Ascending aorta (tissue), 2 donors: ENCODE data around the gene WDR54. TPM values are rescaled to one million over a fixed set of nuclear protein-coding genes. Genes with fewer than 3 reads are reported as not detected.

ENCODE experiments used
- DNase-seq, 2 donors: peaks; one replicate each; pipeline ENCODE4 v3.0.0-alpha.2; 2019; ENCODE audit warnings: low spot score in 2 of 2
- H3K27ac ChIP-seq, 2 donors: fragments of 200-600 bp; sonication (generic); one replicate each; pipeline ENCODE4 v1.5.1; 2016 to 2017; ENCODE audit warnings: mild to moderate bottlenecking in 1 of 2
- H3K27me3 ChIP-seq: fragments of 200-600 bp; sonication (generic); one replicate; pipeline ENCODE4 v1.5.1; 2017
- H3K36me3 ChIP-seq, 2 donors: fragments of 200-600 bp; sonication (generic); one replicate each; pipeline ENCODE4 v1.5.1; 2016
- H3K4me1 ChIP-seq, 2 donors: fragments of 200-600 bp; sonication (generic); one replicate each; pipeline ENCODE4 v1.5.1; 2016 to 2017; ENCODE audit warnings: mild to moderate bottlenecking in 1 of 2
- H3K4me3 ChIP-seq, 2 donors: fragments of 200-600 bp; sonication (generic); one replicate each; pipeline ENCODE4 v1.5.1; 2016 to 2017; ENCODE audit warnings: mild to moderate bottlenecking in 1 of 2
- H3K9me3 ChIP-seq, 2 donors: fragments of 200-600 bp; sonication (generic); one replicate each; pipeline ENCODE4 v1.5.1; 2016
- intact Hi-C: fragments of 100-400 bp; cut with DNase I; formaldehyde crosslinking; loops from one replicate; pipeline ENCODE4 v1.15.1; 2023
- total RNA-seq: library from RNA; depleted of rRNA; stranded (reverse); fragments of >200 nt; gene quantifications from one replicate; pipeline ENCODE4 v1.1.0, GENCODE V29; 2016
- TF ChIP-seq, protein P1 (sequence below), 3 experiments: fragments of 200-600 bp in 2 of 3; fragments of 450-650 bp in 1 of 3; sonication (generic) in 2 of 3; IDR thresholded peaks; one replicate each; pipeline ENCODE4 v1.5.1; 2016 to 2019; ENCODE audit warnings: antibody characterized with exemption in 3 of 3, mild to moderate bottlenecking in 1 of 3, moderate library complexity in 1 of 3

Gene WDR54
- total RNA-seq, 1 donor from 2014 or later: 5.5 TPM

DNA sequence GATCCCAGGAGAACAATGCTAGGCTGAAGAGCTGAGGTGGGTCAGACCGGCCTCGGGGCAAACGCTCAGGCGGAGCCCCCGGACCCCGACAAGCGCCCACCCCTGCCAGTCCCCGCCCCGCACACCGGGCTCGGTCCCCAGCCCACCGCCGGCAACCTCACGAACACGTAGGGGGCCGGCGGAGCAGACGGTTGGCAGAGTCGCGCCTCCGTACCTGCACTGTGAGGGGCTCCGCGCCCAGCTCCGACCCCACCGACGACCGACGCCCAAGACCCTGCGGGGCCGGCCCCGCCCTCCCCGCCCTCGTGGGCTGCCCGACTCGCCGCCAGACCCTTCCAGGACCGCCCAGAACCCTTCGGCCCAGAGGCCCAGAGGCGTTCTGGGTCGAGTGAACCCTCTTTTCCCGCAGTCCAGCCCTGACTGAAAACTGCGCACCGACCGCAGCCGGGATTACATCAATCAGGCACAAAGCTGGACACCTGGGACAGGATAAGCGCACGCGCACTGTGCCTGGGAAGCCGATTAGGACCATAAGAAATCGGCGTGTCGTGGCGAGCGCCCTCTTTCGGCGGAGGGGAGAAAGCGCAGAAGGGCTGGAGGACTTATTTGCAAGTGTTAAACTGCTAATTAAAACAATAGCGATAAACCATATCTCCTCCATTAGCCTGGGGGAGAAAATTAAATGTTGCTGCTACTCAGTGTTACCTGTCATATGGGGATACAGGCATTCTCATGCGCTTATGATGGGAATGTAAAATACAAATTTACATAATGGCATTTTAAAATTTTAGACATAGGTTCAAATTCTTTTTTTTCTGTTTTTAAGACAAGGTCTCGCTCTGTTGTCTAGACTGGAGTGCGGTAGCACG is 29.7 kb upstream of the WDR54 start:
- Histone ChIP-seq H3K27ac (peak overlapping the region; percentile 84 to 89), H3K4me3 (peak overlapping the region; percentile 92 to 94), H3K9me3 (no peaks in the 10 kb centered on the region), H3K36me3 (no peaks in the 10 kb centered on the region), H3K27me3 (no peaks in the 10 kb centered on the region), H3K4me1 (peaks cover 13 to 21% of the 10 kb centered on the region in 2 donors)
- intact Hi-C loops: loop anchor here (1.0 to 2.0 kb wide), 2 partner anchors 17 to 390 kb away; no protein-coding TSS in a partner anchor
- DNase-seq: peak; percentile 55 to 93
- TF ChIP-seq, protein P1, sequence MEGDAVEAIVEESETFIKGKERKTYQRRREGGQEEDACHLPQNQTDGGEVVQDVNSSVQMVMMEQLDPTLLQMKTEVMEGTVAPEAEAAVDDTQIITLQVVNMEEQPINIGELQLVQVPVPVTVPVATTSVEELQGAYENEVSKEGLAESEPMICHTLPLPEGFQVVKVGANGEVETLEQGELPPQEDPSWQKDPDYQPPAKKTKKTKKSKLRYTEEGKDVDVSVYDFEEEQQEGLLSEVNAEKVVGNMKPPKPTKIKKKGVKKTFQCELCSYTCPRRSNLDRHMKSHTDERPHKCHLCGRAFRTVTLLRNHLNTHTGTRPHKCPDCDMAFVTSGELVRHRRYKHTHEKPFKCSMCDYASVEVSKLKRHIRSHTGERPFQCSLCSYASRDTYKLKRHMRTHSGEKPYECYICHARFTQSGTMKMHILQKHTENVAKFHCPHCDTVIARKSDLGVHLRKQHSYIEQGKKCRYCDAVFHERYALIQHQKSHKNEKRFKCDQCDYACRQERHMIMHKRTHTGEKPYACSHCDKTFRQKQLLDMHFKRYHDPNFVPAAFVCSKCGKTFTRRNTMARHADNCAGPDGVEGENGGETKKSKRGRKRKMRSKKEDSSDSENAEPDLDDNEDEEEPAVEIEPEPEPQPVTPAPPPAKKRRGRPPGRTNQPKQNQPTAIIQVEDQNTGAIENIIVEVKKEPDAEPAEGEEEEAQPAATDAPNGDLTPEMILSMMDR (IDR thresholded peaks at IDR 0.05): peak; percentile 88 to 97 (median 94)

DNA sequence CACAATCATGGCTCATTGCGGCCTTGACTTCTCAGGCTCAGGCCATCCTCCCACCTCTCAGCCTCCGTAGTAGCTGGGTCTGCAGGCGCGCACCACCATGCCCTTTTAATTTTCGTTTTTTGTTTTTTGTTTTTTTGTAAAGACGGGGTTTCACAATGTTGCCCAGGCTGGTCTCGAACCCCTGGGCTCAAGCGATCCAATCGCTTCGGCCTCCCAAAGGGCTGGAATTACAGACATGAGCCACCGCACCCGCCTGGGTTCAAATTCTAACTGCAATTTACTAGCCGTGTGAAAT is 29.1 kb upstream of the WDR54 start:
- Histone ChIP-seq H3K27ac (peak overlapping the region in 1 of 2 donors; percentile 89), H3K4me3 (peak overlapping the region in 1 of 2 donors; percentile 94), H3K27me3 (no peaks in the 10 kb centered on the region)

DNA sequence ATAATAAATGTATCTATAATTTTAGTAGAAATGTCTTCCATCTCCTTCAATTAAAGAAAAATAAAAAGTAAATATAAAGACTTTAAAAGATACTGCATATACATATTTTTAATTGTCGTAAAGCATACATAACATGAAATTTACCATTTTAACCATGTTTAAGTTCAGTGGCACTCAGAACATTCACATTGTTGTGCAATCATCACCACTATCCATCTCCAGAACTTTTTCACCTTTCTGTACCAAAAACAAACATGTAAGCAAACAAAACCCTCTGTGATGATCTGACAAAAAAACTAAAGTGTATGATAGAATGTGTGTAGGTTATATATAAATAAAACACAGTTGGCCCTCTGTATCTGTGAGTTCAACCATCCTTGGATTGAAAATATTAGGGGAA is 28.0 kb upstream of the WDR54 start:
- Histone ChIP-seq H3K27me3 (no peaks in the 10 kb centered on the region), H3K4me3 (no peak overlapping the region), H3K27ac (no peak overlapping the region), H3K9me3 (no peaks in the 10 kb centered on the region), H3K36me3 (no peaks in the 10 kb centered on the region), H3K4me1 (peaks cover 9 to 13% of the 10 kb centered on the region in 2 donors)
- no peak for DNase-seq
- intact Hi-C loops: no loop called here
- TF ChIP-seq, protein P1 (IDR thresholded peaks at IDR 0.05): no peak

More for the DNA sequence above, 29.1 kb upstream of the WDR54 start:
- intact Hi-C loops: loop anchor here (1.0 kb wide), 1 partner anchor 390 kb away; no protein-coding TSS in a partner anchor
- no peaks in the 10 kb centered on the region for H3K36me3 ChIP-seq
- no peaks in the 10 kb centered on the region for H3K9me3 ChIP-seq
- peaks cover 13 to 18% of the 10 kb centered on the region in 2 donors for H3K4me1 ChIP-seq
- TF ChIP-seq, protein P1 (IDR thresholded peaks at IDR 0.05): no peak
- no peak for DNase-seq

DNA sequence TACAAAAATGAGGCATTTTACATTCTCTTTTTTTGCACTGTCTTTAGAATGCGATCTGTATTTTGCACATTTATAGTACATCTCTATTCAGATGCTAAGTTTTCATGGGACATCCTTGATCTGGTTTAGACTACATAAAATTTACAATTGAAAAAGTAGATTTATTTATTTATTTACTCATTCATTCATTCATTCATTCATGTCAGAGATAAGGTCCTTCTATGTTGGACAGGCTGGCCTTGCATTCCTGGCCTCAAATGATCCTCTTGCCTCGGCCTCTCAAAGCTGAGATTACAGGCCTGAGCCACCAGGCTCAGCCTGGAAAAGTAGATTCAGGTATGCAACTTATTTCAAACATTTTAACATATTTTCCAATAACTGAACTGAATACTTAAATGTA is 25.4 kb upstream of the WDR54 start:
- Histone ChIP-seq H3K4me1 (peaks cover 2 to 5% of the 10 kb centered on the region in 2 donors), H3K27me3 (no peaks in the 10 kb centered on the region), H3K27ac (no peak overlapping the region), H3K36me3 (no peaks in the 10 kb centered on the region), H3K9me3 (no peaks in the 10 kb centered on the region), H3K4me3 (no peak overlapping the region)
- TF ChIP-seq, protein P1 (IDR thresholded peaks at IDR 0.05): no peak
- intact Hi-C loops: no loop called here
- no peak for DNase-seq

DNA sequence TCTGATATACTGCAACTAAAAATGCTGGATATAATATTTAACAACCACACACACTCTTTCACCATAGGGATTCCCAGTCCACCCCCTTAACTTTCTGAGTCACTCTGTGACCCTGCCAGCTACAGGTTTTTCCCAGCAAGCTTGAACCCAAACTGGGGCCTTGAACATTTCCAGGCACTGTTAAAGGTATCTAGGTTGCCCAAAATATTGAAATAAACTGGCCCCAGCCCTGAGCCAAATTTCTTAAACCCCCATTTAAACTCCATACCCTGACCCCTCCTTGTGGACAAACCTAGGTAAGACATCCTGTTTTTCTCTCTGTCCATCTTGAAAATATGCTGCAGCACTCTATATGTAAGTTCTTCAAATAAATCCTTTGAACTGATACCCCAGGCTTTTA is 21.7 kb upstream of the WDR54 start:
- H3K36me3 ChIP-seq: no peaks in the 10 kb centered on the region
- TF ChIP-seq, protein P1 (IDR thresholded peaks at IDR 0.05): peak in 2 of 3 experiments; percentile 14 to 25
- DNase-seq: no peak
- H3K4me1 ChIP-seq: no peaks in the 10 kb centered on the region
- H3K27me3 ChIP-seq: no peaks in the 10 kb centered on the region
- no peaks in the 10 kb centered on the region for H3K9me3 ChIP-seq
- intact Hi-C loops: no loop called here
- no peak overlapping the region for H3K4me3 ChIP-seq
- no peak overlapping the region for H3K27ac ChIP-seq
